Activated T-helper 1 cell treated with Interleukin-2 at 50 U/mL for 16 hours (primary cell): ENCODE data around the gene XKRX.

Source experiments
- DNase-seq: peaks from one replicate; pipeline ENCODE4 v3.0.0-alpha.2; 2020; ENCODE audit warnings: low read depth

The XKRX gene

GRCh38 chrX:100928660-100929613 is at the start of gene XKRX:
TSS of gene XKRX (minus strand) at chrX:100928917. CDS start at chrX:100928304, 613 bp downstream.
- DNase-seq: no peak

- DNase-seq: no peak
These were observed 47.5 kb upstream of the XKRX start for GRCh38 chrX:100976211-100976610.

GRCh38 chrX:100975212-100975611 is 46.5 kb upstream of the XKRX start:
- DNase-seq: no peak

GRCh38 chrX:100973411-100973810 is 44.7 kb upstream of the XKRX start:
- DNase-seq: no peak

GRCh38 chrX:100969936-100970335 is 41.2 kb upstream of the XKRX start:
- DNase-seq: no peak

- DNase-seq: no peak
These were observed 40.7 kb upstream of the XKRX start, which contains the start of gene ARL13A for GRCh38 chrX:100969408-100969807. TSS of gene ARL13A (plus strand) at chrX:100969708. CDS start at chrX:100973690, 3,982 bp downstream.

GRCh38 chrX:100964362-100964761 is 35.6 kb upstream of the XKRX start:
- no peak for DNase-seq

- DNase-seq: no peak
These were observed 34.1 kb upstream of the XKRX start for GRCh38 chrX:100962811-100963210.

GRCh38 chrX:100948557-100948956 is 19.8 kb upstream of the XKRX start:
- DNase-seq: no peak

GRCh38 chrX:100946299-100946927 is 17.7 kb upstream of the XKRX start:
- no peak for DNase-seq

- DNase-seq: no peak
These were observed 15.9 kb upstream of the XKRX start for GRCh38 chrX:100944601-100945000.

- DNase-seq: no peak
These were observed 10.6 kb upstream of the XKRX start for GRCh38 chrX:100939333-100939732.

- DNase-seq: no peak
These were observed 7.0 kb upstream of the XKRX start for GRCh38 chrX:100935767-100936166.

GRCh38 chrX:100931925-100932285 is 3.2 kb upstream of the XKRX start:
- no peak for DNase-seq

- no peak for DNase-seq
These were observed 2.7 kb upstream of the XKRX start for GRCh38 chrX:100931218-100931924.

GRCh38 chrX:100926453-100926852 is 2.3 kb downstream of the XKRX start:
- no peak for DNase-seq

GRCh38 chrX:100924375-100924774 is 4.3 kb downstream of the XKRX start:
- no peak for DNase-seq

GRCh38 chrX:100915562-100915961 is 13.2 kb downstream of the XKRX start:
- no peak for DNase-seq

GRCh38 chrX:100913111-100913510 is 15.6 kb downstream of the XKRX start:
- no peak for DNase-seq

- no peak for DNase-seq
These were observed 17.0 kb downstream of the XKRX start for GRCh38 chrX:100911731-100912130.

- DNase-seq: no peak
These were observed 23.1 kb downstream of the XKRX start for GRCh38 chrX:100905620-100906019.

- DNase-seq: no peak
These were observed 24.3 kb downstream of the XKRX start for GRCh38 chrX:100904433-100904832.
